Fibroblast of gingiva (primary cell): ENCODE measurements around the gene ANO3.
"Not testable (repeated sequence)": the region's sequence is repeated elsewhere in the genome, so short reads cannot be mapped to it uniquely, and the experiment has no call there.

Experiments
- DNase-seq: peaks from one replicate; pipeline ENCODE4 v3.0.0-alpha.2; 2011; ENCODE audit warnings: low read depth

The ANO3 gene

DNA sequence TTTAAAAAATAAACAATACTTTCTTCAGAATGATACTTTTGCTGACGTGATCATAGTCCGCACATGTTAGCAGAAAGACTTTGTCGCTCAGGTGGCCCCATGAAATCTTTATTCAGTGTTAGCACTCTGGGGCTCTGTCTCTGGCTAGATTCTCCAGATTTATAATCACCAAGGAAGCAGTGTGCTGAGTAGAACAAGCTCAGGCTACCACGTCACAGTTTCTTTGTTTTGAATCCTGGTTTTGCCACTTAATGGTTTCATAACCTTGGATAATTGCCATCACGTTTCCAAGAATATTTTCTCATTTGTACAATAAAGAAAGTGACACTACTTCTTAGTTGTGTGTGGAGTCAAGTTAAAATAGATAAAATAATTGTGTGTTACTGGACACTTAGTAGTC lies 244.0 kb downstream of the ANO3 start:
- DNase-seq: peak; percentile 29

DNA sequence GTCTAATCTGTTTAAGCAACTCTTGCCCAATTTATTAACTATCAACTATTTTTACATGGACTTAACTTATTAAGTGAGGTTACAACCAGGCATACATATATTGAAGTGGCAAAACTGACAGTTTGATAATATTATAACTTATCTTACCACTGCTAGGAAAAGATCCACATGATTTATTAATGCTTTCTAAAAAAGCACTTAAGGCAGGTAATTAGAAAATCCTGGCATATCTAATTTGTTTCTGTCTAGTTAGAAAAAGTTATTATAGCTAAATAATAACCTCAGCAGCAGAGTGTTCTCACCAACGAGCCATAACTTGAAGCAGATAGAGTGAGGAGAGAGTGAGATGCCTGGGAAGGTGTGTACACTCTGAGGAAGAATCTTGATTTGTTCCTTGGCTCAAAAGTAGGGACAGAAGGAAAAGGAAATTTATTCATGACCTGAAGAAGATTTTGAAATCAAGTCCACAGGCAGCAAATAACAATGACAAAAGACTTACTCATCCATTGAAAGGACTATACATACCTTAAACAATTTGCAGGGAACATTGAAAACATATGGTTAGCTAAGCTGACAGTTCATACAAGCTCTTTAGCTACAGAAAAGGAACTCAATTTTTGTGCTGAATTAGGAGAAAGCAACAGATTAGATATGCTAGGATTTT lies 247.2 kb downstream of the ANO3 start:
- DNase-seq: peak; percentile 78

DNA sequence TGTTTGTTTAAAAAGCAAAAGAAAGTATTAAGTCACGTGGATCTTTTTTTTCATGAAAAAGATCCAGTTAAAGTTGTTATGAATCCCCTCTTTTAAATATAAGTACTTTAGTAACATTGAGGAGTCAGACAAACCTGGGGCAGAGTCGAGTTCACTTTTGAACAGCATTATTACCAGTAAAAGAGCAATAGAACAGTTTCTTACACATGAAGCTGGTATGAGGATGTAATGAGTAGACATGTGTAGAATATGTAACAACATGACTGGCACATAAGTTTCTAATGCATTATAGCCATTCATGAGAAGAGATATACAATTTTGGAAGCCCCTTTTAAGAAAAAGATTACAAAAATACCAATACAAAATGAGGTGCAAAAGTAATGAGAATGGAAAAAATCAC lies 247.8 kb downstream of the ANO3 start:
- no peak for DNase-seq

DNA sequence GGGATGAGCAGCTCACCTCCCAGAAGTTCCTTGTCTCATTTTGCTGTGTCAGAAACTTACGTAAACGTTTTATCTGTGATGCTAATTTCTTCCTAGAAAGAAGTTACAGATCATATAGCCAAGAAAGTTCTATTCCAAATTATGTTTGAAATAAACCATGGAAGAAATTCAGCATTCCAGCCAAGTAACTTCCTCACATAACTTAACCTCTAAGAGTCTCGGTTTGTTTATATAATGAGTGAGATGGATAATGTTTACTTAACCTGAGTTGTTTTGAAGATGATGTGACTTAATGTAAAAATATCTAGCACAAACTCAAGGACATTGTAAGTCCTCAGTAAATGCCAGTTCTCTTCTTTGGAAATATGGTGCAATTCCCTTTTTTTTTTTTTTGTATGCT lies 249.0 kb downstream of the ANO3 start:
- peak; percentile 86 for DNase-seq

DNA sequence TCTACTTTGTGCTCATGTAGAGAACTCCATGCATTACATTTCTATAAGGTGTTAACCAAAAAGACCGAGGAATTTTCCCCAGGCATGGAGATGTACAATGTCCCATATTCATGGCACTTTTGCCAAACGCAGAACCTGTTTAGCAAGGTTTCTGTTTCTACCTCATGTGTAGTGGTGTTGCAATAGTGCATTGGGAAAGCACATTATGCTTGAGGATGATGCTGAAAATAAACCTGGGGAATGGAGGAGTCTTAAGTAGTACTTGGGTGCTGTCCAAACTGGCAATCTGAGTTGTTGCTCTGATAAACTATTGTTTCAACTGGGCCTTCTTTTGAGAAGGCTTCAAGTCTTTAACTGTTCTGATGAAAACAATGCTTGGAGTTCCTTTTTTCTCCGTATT lies 251.6 kb downstream of the ANO3 start:
- peak; percentile 75 for DNase-seq

DNA sequence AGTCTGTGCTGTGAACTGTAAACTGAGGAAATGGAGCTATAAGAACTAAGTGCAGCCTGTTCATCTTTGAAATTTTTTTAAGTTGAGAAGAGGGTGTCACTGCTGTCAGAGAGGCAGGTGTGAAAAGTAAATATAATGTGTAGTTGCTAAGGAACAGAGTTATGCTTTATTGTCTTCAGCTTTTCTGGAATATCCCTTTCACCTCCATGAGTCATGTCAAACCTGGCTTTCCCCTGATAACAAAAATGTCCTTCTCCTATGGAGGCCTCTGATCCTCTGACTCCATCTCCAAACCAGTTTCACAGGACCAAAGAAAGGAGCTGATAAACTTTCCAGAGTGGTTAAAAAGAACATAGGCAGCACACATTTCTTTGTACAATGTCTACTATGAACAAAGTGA lies 252.9 kb downstream of the ANO3 start:
- DNase-seq: no peak

DNA sequence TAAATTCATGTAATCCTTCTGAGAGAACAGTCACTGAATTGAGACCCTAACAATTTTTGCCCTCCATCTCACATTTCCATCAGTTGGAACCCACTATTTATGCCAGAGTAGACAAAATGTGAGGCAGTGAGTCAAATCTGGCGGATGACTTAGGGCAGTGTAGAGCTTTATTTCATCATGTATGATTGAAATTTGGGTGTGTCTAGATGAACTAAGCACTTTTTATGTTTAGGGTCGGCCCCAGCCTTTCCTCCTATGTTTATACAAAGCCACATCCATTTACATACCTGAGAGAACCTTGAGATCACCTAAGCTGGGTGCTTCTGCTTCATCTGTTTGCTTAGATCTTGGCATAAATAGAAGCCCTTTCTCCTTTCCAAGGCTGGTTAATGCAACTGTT lies 255.1 kb downstream of the ANO3 start:
- no peak for DNase-seq

DNA sequence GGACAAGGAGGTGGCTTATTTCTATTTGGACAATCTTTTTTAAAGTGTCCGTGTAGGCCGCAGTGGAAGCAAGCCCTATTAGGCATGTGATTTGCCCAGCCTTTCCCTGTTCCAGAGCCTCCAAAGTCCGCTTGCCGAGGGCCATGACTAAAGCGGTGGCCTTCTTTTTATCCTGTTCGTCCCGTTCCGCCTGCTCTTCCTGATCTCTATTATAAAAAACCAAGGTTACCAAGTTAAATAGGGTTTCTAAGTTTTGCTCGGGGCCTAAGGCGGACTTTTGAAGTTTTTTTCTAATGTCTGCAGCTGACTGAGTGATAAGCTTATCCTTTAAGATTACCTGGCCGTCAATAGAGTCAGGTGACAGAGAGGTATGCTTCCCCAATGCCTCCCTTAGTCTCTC lies 261.8 kb downstream of the ANO3 start:
- no peak for DNase-seq

DNA sequence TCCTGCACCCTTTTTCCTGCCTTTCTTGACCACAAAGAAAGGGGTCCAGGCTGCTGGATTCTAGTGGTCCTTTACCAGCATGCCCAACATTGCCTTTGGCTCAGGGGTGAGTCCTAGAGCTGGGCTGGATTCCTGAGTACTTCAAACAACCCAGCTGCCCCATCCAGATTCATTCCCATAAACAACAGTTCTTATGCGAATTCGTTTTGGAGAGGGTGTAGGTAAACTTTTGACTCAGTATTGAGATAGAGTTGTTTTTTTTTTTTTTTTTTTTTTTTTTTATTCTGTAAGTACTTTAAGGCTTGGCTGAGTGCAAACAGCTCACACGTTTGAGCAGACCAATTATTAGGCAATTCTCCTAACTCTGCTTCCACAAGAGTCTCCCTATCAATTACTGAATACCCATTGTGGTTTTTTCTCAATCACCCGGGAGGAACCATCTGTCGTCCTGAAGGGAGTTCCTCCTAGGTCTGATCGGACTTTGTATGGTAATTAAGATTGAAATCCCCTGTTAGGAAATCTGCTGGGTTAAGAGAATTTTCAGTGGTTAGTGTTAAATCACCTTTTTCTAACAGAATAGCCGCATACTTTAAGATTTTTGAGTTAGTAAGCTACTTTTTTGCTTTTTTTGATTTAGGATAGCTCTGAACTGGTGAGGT lies 263.4 kb downstream of the ANO3 start:
- not testable (repeated sequence) for DNase-seq

DNA sequence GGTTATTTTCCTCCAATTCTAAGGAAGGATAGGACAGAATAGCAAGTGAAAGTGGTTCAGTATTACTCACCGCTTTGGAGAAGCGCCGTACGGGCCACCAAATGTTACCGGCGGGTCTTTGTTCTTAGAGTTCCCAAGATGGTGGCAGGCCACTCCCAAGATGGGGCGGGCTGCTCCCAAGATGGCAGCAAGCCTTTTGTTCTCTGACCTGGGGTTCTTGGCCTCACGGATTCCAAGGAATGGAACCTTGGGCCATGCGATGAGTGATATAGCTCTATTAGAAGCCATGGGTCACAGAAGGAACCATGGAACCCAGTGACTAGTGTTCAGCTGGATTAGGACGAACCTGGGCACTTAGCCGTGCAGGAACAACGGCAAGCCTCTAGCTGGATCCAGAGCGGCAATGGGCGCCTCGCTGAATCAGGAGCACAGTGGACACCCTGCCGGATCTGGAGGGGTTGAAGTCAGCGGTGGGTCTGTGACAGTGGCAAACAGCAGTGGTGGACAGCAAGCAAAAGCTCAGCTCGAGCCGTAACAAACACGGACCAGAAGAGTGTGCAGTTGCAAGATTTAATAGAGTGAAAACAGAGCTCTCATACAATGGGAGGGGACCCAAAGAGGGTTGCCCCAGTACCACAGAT lies 265.2 kb downstream of the ANO3 start:
- not testable (repeated sequence) for DNase-seq

DNA sequence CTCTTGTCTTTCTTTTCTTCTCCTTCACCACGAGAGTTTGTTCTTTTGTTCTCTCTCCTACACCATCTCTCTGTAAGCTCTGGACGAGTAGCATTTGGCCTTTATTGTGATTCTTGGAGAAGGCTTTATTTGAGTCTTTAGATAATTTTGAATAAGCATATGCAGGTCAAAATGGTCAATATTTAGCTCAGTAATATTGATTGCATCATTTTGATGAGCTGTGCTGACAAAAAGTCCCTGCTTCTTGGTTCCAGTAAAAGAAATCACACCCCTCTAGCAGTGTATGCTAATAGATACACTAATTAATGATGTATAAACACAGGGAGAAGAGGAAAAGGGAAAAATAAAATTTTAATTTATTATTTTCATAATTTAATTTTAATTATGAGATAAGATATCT lies 266.0 kb downstream of the ANO3 start:
- DNase-seq: no peak

DNA sequence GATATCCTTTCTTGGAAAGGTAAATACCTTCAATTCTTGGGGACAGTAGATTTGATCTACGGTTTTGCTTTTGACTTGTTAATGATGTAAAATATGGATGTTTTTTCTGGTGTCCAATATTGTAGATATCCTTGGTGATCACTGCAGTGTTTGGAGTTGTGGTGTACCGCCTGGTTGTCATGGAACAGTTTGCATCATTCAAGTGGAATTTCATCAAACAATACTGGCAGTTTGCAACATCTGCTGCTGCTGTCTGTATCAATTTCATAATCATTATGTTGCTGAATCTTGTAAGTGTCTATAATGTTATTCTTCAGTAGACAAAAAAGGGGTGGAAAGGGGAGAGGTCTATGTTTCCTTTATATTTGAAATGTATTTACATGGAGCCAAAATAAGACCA lies 267.5 kb downstream of the ANO3 start:
- DNase-seq: peak; percentile 92

DNA sequence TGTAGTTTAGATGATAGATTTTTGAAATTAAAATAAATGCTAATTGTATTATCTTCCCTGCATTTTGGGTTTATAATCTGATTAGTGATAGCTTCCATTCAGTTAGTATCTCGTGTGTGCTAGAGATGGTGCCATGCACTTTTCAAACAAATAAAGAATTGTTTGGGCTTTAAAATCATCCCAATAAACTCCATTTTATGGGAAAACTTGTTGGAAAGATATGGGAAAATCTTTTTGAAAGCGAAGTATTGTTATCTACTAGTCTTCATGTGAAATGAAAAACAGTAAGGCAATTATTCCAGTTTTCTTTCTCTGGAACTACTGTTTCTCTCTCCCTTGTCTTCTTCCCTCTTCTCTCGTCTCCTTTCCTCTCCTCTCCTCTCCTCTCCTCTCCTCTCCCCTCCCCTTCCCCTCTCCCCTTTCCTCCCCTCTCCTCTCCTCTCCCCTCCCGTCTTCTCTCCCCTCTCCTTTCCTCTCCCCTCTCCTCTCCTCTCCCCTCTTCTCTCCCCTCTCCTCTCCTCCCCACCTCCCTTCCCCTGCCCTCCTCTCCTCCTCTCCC lies 268.0 kb downstream of the ANO3 start:
- no peak for DNase-seq

DNA sequence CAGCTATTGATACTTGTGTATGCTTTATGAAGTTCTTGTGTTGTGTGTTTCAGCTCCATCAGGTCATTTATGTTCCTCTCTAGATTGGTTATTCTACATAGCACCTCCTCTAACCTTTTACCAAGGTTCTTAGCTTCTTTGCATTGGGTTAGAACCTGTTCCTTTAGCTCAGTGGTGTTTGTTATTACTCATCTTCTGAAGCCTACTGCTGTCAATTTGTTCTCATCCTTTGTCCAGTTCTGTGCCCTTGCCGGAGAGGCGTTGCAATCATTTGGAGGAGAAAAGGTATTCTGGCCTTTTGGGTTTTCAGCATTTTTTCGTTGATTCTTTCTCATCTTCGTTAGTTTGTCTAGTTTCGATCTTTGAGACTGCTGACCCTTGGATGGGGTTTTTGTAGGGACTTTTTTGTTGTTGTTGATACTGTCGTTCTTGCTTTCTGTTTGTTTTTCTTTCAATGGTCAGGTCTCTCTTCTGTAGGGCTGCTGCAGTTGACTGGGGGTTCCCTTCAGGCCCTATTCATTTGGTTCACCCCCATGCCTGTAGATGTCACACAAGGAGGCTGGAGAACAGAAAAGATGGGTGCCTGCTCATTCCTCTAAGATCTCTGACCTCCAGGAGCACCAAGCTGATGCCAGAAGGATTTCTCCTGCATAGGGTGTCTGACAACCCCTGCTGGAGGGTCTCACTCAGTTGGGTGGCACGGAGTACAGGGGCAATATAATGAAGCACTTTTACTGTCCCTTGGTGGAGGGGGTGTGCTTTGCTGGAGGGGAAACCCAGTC lies 276.0 kb downstream of the ANO3 start:
- no peak for DNase-seq

DNA sequence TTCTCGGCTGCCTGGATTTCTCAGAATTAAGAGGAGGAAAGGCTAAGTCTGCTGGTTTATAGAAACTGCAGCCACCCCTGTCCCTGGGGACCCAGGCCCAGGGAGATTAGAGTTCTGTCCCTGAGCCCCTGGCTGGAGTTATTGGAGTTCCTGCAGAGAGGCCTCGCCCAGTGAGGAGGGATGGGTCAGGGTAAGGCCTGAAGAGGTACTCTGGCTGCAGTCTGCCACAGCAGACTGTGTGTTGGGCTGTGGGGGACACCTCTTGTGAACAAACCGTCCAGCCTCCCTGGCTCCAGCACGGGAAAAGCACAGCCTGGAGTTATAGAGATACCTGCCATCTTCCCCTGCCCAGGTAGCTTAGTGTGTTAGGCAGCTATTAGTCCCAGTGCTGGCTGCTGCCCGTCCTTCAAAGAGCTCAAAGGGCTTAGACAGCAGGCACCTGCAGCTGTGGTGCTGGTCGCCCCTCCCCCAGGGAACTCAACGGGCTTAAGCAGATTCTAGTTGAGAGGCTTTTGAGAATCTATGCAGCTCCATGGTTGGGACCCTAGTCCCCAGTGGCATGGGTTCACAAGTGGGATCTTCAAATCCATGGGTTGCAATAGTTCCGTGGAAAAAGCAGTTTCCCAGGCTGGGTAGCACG lies 276.7 kb downstream of the ANO3 start:
- DNase-seq: no peak

DNA sequence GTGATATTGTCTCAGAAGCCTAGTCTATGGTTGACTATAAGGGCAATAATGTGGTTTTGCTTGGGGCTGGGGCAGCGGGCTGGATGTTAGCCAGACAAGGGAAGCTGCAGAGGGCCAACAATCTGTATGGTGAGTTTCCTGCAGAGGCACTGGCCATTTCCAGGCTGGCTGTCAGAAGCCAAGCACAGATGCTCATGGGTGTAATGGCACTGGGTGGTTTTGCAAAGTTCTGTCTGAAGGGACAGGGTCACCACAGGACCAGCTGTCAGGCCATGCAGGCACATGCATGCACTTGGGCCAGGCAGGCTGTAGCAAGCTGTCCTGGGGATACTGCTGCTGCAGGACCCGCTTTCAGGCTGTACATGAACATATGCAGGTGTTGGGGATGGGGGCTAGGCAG lies 281.8 kb downstream of the ANO3 start:
- no peak for DNase-seq

DNA sequence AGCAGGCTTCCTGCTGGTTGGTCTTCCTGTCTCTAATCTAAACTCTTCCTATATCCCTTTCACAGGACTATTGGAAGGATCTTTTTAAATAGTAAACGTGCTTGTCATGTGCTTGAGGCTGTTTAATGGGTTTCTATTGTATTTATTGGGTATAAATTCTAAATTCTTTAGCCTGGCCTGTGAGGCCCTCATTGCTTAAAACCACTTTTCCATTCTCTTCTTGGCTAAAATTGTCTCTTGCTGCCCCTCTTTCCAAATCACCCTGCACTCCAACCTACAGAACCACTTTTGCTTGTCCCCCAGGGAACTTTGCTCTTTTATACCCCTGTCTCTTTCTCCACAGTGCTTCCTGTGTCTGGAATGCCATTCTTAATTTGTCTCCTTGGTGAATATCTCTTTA lies 286.5 kb downstream of the ANO3 start:
- no peak for DNase-seq

DNA sequence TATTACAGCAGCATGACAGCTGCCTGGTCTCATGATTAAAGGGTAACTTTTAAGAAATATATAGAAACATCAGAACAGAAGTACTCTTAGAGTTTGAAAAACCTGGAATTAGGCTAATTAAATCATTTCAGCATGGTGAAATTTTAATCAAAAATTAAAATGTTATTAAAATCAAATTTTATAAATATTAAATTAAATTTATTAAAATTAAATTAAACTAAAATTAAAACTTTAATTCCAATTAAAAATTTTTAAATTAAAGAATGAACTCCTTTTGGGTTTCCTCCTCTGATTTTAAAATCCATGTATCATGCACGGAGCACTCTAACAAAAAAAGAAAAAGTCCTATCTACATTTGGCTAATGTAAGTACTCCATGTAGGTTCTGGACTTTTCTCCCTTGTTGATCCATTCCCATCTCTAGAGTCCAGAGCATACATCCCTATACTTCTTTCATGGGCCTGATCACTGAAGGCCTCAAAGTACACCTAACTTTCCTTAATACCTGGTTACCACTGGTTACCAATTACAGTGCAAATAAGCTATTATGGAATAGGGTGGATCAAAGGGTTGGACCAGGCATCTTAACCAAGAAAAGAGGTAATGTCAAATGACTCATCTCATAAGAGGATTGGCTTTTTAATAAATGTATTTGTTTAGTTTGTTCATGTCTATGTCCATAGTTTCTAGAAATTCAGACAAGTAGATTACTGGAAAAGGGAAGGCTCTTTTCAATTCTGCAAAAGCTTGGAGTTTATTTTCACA lies 288.5 kb downstream of the ANO3 start:
- no peak for DNase-seq

DNA sequence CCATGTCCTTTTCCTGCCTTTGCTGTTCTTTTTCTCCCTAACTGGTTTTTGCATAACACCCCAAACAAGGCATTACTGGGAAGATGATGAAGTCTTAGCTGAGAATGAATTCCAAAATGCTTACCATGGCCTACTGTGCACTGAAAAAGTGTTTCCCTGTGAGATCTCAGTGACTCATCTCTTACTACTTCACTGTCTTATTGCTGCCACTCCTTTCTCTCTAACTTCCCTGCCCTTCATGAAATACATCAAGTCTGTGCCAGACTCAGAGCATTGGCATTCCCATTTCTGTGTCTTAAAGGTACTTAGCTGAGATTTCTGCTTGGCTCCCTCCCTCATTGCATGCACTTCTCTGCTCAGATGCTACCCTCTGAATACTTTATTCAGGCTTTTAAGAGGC lies 289.2 kb downstream of the ANO3 start:
- DNase-seq: peak; percentile 76

DNA sequence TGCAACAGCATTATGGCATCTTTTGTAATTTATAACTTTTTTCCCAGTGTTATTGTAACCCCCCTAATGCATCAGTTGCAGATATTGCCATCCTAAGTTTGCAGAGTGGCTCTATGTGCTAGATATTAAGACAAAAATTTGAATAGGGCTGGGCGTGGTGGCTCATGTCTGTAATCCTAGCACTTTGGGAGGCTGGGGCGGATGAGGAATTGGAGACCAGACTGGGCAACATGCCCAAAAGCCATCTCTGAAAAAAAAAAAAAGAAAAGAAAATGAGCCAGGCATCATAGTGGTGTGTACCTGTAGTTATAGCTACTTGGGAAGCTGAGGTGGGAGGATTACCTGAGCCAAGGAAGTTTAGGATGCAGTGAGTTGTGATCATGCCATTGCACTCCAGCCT lies 290.3 kb downstream of the ANO3 start:
- DNase-seq: no peak

DNA sequence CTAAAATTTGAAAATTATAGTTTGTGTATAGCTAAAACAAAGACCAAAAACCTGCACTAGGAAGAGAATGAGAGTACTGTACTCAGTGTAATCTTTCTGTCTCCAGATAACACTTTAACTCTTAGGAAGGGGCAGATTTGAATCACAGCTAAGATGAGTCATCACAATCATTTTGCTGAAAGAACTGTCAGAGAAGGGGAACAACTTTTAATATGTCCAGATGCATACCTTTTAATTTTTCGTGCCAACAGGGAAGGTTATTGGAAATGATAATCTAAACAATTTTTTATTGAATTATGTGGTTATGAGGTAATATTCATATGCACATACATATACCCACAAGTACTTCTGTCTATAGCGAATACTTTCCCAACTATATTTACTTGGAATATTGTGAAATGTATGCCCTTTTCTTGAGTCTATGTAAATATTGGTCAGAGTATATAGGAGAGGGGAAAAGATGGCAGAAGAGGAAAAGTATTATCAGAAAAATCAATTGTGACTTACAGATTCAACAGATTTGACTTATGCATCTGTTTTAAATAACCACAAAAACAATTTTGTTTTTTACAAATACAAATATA lies 291.2 kb downstream of the ANO3 start:
- no peak for DNase-seq
